Cardiac fibroblast (primary cell): Measurements from ENCODE around the gene PEX14.

Source experiments
- DNase-seq, 2 donors: peaks; one replicate each; pipeline versions ENCODE4 v3.0.0 to v3.0.0-alpha.2; 2010; ENCODE audit warnings: low read depth in 2 of 2
- H3K4me3 ChIP-seq, 2 donors: replicated peaks in 1 of 2; 1 replicate in 1 of 2; 2 replicates in 1 of 2; pipeline ENCODE4 v1.5.1; 2011; ENCODE audit warnings: low read depth in 2 of 2, low read length in 2 of 2, mild to moderate bottlenecking in 2 of 2, moderate library complexity in 1 of 2
- TF ChIP-seq, protein P1 (sequence below): IDR thresholded peaks from one replicate; pipeline ENCODE4 v1.5.1; 2011; ENCODE audit warnings: low read depth, mild to moderate bottlenecking, low read length, inconsistent platforms

Gene PEX14

GRCh38 chr1:10432910-10433700, 41.6 kb upstream of the PEX14 start:
- H3K4me3 ChIP-seq = no peak overlapping the region
- no peak for DNase-seq
- TF ChIP-seq, protein P1, sequence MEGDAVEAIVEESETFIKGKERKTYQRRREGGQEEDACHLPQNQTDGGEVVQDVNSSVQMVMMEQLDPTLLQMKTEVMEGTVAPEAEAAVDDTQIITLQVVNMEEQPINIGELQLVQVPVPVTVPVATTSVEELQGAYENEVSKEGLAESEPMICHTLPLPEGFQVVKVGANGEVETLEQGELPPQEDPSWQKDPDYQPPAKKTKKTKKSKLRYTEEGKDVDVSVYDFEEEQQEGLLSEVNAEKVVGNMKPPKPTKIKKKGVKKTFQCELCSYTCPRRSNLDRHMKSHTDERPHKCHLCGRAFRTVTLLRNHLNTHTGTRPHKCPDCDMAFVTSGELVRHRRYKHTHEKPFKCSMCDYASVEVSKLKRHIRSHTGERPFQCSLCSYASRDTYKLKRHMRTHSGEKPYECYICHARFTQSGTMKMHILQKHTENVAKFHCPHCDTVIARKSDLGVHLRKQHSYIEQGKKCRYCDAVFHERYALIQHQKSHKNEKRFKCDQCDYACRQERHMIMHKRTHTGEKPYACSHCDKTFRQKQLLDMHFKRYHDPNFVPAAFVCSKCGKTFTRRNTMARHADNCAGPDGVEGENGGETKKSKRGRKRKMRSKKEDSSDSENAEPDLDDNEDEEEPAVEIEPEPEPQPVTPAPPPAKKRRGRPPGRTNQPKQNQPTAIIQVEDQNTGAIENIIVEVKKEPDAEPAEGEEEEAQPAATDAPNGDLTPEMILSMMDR = no peak

DNA sequence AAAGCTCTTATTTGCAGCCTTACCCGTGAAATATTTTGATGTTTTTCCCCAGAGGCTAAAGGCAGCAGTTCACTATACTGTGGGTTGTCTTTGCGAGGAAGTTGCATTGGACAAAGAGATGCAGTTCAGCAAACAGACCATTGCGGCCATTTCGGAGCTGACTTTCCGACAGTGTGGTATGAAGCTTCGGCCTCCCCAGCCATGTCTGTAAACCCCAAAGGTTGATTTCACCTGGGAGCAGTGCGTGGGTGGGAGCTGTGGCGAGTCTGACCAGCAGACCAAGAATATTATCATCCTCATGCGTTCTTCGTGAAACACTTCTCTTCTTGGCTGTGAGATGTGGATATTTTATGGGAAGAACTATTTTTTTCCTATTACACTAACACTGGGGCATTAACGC, 41.0 kb upstream of the PEX14 start:
- DNase-seq = no peak
- no peak overlapping the region for H3K4me3 ChIP-seq
- TF ChIP-seq, protein P1 = no peak

DNA sequence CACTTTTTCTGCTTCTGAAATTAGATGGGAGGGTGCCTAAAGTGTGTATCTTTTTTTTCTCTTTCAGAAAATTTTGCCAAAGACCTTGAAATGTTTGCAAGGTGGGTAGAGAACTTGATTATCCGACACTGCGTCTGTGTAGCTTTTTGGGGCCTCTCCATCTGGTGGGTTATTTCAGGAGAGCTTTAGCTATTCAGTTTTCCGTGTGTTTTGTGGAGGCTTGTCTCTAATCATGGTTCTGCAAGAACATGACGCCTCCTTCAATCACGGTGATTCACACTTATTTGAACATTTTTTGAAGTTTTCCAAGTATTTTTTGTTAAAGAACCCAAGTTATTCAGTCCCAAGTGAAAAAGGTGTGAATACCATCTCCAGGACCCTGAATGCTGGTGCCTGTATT, 40.2 kb upstream of the PEX14 start:
- DNase-seq = no peak
- TF ChIP-seq, protein P1 = no peak
- H3K4me3 ChIP-seq = no peak overlapping the region

GRCh38 chr1:10437052-10437451, 37.7 kb upstream of the PEX14 start:
- DNase-seq = no peak
- H3K4me3 ChIP-seq = no peak overlapping the region
- TF ChIP-seq, protein P1 = no peak

GRCh38 chr1:10438677-10439163, 36.0 kb upstream of the PEX14 start:
- TF ChIP-seq, protein P1 = no peak
- DNase-seq = no peak
- no peak overlapping the region for H3K4me3 ChIP-seq

DNA sequence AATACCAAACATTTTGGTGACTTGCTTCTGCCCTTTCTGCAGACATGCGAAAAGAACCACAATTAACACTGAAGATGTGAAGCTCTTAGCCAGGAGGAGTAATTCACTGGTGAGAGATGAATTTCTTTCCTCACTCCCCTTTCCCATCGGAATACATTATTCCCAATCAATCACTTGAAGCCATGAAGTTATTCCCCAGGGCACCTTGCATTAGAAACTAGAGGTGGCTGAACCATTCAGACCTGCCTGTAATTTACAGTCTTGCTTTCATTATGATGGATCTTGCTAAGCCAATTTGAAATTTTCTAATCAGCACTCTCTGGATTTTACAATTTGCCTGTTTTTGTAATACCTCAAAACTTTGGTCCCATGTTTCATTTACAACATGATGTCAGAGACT, 34.4 kb upstream of the PEX14 start:
- no peak for DNase-seq
- TF ChIP-seq, protein P1 = no peak
- no peak overlapping the region for H3K4me3 ChIP-seq
